Umbilical cord (tissue), 2 donors: Measurements from ENCODE around the gene MYOG. TPM values are rescaled to one million over a fixed set of nuclear protein-coding genes. Genes with fewer than 3 reads are reported as not detected.

ENCODE experiments used
- DNase-seq: peaks from one replicate; pipeline ENCODE4 v3.0.0-alpha.2; 2015; ENCODE audit warnings: low spot score
- total RNA-seq: library from RNA; depleted of rRNA; stranded (reverse); fragments of >200 nt; gene quantifications from one replicate; pipeline ENCODE4 v1.2.3, GENCODE V29; 2014; ENCODE audit warnings: low replicate concordance; ENCODE audit not compliant: insufficient read depth

Gene MYOG
- total RNA-seq, 1 donor from 2014 or later: 2.6 TPM

- peak; percentile 72 for DNase-seq
These were observed 32.1 kb upstream of the MYOG start for GRCh38 chr1:203117611-203118575.

DNA sequence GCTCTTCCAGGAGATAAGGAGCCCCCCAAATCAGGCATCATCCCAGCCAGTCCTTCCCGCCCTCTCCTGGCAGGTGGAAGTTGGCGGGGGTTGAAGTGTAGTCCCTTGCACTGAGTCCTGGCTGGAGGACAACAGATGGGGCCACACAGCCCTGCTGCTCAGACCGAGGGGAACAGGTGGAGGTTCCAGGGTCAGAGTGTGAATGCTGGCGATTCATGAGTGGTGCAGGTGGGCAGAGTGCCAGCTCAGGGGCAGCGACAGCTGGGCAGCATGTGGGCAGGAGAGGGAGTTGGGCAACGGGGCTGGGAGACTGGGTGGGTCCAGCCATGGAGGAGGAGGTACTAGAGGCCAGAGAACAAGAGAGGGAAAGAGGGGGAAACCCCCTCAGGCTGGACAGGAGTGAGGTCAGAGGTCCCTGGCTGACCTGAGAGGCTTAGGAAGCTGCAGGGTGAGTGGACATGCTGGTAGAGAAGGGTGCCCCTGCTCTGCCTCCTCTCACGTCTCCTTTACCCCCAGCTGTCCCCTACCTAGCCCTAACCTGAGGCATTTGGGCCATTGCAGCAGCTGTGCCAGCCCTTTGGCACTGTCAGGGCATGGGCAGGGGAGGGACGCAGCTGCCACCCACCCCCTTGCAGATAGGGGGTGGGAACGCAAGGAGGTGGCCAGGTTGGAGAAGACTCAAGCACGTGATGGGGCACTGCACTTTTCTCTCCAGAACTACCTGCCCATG is 30.4 kb upstream of the MYOG start:
- no peak for DNase-seq

DNA sequence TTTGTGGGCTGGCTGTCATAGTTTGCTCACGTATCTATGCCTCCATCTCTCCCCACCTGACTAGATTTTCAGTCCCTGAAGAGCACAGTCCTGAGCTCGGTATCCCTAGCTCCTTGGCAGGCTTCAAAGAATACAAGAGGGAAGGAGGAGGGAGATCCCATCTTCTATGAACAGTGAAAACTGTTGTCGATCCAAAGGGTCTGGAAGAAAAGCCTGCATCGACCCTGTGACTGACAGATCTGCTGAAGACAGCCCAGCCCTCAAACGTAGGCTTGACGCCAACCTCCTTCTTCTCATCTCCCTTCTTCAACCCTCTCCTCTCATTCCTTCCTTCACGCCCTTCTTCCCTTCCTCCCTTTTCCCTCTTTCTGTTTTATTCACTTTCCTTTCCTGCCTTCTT is 28.4 kb upstream of the MYOG start:
- no peak for DNase-seq

- DNase-seq: no peak
These were observed 27.5 kb upstream of the MYOG start for GRCh38 chr1:203113308-203113707.

GRCh38 chr1:203112475-203112874 is 26.7 kb upstream of the MYOG start:
- no peak for DNase-seq

DNA sequence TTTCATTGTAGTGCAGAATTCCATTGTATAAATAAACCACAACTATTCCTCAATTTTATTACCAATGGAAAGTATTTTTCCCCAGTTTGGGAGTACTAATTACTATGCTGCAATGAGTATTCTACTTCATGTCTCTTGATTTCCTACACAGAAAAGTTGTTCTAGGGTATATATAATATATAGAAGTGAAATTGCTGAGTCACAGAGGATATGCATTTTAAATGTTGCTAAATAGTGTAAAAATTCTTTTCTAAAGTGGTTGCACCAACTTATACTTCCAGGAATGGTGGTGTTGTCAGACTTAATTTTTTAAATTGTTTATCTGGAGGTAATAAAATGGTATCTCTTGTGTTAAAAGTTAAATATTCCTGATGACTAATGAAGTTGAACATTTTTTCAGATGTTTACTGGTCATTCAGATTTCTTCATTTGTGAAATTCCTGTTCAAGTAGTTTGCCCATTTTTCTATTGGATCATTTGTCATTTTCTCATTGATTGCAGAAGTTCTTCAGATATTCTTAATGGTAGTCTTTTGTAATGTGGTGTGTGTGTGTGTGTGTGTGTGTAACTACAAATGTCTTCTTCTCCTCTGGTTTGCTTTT is 19.1 kb upstream of the MYOG start:
- DNase-seq: no peak

GRCh38 chr1:203103829-203104495 is 18.1 kb upstream of the MYOG start:
- DNase-seq: no peak

DNA sequence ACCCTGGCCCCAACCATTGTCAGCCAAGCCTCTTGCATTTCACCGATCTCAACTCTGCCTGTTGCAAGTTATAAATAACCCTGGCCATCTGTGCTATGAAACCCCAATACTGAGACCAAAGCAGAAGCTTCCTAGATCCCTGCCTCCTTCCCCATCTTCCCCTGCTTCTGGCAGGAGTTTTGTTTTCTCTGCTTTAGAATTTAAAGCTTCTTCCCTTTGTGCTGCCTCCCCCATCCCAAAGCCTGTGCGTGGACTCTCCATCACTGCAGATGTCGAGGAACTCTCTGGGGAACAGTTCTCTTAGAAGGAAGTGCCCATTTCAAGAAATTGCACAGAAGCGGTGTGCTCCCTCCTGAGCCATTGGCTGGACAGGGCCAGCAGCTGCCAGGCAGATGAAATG is 17.4 kb upstream of the MYOG start:
- DNase-seq: no peak

DNA sequence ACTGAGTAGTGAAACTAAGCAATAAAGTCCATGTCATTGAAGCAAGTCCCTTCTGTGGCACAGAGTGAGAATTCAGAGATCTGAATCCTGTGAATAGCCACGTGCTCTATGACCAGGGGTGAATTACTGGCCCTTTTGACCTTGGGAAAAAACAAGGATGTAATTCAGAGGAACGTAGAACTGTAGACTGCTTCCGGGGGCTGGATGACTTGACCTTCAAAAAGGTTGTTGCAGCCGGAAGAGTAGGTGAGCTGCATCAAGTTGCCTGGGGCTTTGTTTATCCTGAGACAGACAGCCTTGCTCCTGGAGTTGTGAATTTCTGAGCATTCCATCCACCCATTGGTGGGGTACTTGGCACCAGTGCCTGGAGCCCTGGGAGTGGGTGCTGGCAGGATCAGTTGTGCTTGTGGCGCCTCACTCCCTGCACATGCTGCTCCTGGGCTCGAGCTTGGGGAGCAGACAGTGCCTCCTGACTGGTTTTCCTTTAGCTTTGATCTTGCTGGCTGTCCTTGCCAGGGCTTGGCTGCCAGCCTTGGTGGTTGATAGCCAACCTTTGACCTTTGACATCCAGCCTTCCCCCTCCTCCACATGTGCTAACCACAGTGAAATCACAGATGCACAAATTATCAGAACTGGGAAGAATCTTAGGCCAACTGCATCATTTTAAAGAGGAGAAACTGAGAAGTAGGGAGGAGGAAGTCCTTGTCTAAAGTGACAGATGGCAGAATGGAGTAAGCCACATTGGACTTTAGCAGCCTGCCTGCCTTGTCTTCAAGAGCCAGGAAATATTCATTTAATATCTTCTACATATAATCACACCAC is 16.2 kb upstream of the MYOG start:
- no peak for DNase-seq

DNA sequence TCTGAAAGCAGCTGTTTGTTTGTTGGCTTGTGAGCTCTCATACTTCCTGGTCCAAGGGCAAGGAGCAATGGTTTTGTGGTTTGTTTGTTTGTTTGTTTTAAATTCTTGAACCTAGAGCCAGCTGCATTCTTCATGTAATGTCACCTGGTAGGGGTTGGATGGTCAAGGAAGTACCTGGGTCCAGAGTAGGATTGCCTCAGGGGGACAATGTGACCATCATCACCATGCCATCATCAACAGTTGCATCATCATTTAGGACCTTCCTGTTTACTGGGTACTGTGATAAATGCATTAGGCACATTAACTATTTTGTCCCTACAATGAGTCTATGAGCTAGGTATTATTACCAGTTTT is 14.7 kb upstream of the MYOG start:
- DNase-seq: no peak

DNA sequence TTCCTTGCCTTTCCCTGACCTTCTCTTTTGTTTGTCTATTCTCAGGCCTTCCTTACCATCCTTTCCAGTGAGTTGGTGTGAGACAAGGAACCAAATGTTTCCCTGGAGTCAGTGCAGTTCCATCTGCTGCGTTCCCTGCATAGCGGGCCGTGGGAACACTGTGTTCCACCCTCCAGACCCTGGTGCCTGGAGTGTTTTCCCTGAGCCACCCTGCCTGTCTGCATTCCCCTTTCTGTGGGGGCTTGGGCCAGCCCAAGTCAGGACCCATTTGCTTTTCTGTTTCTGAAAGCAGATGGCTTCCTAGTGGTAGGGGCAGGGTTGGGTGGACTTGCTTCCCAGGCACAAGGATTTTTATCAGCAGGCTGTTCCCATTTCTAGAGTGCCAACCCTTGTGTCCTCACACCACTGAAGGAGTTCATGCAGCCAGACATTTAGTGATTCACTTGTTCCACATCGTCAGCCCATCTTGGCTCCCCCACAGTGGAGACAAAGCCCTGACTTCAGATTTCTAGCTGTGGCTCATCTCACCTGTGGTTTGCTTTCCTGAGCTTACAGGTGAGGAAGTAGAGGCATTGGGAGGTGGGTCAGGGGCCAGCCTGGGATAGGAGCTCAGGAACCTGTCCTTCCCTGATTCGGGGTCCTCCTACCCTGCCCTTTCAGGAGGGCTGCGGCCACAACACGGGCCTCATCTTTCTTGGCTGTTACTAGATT is 14.1 kb upstream of the MYOG start:
- DNase-seq: no peak

DNA sequence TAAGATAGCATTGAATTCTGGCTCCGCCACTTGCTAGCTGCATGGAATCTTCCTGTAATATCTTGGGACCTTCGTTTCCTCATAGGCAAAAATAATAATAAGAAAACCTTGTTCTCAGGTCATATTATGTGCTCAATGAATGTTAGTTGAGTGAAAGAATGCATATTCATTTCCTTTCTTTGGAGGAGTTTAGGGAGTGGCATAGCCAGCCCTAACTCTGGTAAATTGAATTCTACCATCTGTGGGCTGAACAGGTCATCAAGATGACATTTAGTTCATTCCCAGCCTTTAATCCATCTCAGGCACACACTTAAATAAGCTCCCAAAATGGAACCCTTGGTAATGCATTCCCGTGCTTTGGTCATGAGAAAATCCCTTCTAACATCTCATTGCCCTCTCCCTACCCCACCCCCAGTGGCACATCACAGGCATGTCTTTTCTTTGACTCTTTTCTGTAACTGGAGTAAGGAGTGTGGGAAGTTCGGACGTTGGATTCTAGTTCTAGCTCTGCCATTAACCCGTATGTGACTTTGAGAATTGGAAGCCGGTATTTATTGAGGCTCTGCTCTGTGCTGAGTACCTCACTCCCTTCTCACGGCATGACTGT is 13.2 kb upstream of the MYOG start:
- DNase-seq: no peak

- no peak for DNase-seq
These were observed 12.6 kb upstream of the MYOG start for GRCh38 chr1:203098445-203098844.

DNA sequence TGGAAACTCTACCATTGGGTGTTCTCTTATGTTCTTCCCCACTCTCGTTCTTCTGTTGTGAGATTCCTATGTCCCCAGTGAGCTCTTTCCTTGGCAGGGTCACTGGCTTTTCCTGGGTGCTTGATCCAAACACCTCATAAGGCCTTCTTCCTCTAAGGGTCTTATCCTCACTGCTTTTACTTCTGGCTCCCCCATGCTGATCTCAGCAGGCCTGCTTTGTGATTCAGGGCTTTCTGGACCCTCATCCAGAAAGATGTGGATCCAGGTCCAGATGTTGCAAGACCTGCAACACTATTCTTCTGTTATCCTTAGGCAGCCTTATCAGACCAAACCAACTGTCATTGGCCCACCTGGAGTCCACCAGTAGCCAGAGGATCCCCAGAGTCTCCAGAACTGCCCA is 11.2 kb upstream of the MYOG start:
- no peak for DNase-seq

- no peak for DNase-seq
These were observed 10.8 kb upstream of the MYOG start for GRCh38 chr1:203096566-203096965.

DNA sequence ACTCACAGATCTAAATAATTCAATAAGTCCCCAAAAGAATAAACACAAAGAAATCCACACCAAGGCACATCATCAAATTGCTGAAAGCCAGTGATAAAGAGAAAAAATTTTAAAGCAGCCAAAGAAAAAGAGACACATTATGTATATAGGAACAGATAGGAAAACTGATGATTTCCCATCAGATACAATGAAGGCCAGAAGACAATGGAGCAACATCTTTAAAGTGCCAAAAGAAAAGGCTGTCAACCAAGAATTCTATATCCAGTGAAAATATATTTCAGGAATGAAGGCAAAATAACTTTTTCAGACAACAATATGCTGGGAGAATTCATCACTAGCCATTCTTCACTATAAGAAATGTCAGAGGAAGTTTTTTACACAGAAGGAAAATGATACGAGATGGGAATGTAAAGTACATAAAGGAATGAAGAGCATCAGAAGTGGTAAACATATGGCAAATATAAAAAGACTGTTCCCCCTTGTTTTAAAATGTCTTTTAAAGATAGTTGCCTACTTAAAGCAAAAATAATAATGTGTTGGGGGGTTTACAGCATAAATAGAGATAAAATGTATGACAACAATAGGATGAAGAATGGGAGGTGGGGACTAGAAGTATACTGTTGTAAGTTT is 9.4 kb upstream of the MYOG start:
- no peak for DNase-seq

DNA sequence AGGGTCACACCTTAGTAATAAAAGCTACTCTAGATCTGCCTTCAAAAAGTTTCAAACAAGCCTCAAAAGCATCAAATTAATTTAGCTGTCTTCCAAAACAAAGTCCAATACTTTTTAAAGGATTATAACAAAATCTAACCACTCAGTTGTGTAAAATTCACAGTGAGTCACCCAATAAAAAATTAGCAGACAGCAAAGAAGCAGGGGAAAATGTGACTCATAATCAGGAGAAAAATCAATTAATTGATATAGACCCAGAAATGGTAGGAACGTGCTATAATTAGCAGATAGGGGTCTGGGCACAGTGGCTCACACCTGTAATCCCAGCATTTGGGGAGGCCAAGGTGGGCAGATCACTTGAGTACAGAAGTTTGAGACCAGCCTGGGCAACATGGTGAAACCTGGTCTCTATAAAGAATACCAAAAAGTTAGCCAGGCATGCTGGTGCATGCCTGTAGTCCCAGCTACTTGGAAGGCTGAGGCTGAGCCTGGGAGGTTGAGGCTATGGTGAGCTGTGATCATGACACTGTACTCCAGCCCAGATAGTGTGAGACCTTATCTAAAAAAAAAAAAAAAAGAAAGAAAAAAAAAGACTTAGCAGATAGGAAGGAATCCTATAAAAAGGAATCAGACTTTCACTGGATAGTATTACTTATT is 8.1 kb upstream of the MYOG start:
- no peak for DNase-seq

GRCh38 chr1:203091761-203092330 is 6.0 kb upstream of the MYOG start:
- peak; percentile 4 for DNase-seq

GRCh38 chr1:203091199-203091477 is 5.3 kb upstream of the MYOG start:
- DNase-seq: peak; percentile 51
